Bronchial epithelial cell (primary cell): ENCODE results near the gene CACNA1D. TPM values are rescaled to one million over a fixed set of nuclear protein-coding genes. Genes with fewer than 3 reads are reported as not detected.

Experiments used
- DNase-seq: peaks from one replicate; pipeline ENCODE4 v3.0.0-alpha.2; 2010; ENCODE audit warnings: low read depth
- FAIRE-seq: peaks from 2 replicates; lab custom pipeline; 2011; peaks lifted over from hg19 to GRCh38; lab: Jason Lieb, UNC
- H3K27me3 ChIP-seq: 2 replicates; pipeline ENCODE4 v1.5.1; 2011; ENCODE audit warnings: low read length; ENCODE audit not compliant: control insufficient read depth, insufficient read depth
- H3K36me3 ChIP-seq: 2 replicates; pipeline ENCODE4 v1.5.1; 2011; ENCODE audit warnings: low read length; ENCODE audit not compliant: control insufficient read depth, insufficient read depth
- H3K4me3 ChIP-seq: 2 replicates; pipeline ENCODE4 v1.5.1; 2011; ENCODE audit warnings: mild to moderate bottlenecking, low read depth, low read length, control low read depth
- CTCF ChIP-seq: IDR thresholded peaks from 2 replicates; pipeline ENCODE4 v1.5.1; 2011; ENCODE audit warnings: mild to moderate bottlenecking, moderate library complexity, low read length, control low read depth, inconsistent platforms; ENCODE audit not compliant: insufficient read depth, severe bottlenecking
- total RNA-seq: library from RNA; depleted of rRNA; stranded (reverse); fragments of >200 nt; gene quantifications from 2 replicates; pipeline ENCODE4 v1.2.1, GENCODE V29; 2014

Gene CACNA1D
- total RNA-seq, 1 donor from 2014 or later = 0.26 TPM

GRCh38 chr3:53811143-53811927 lies 316.9 kb downstream of the CACNA1D start:
- Histone ChIP-seq H3K36me3 (no peaks in the 10 kb centered on the region), H3K4me3 (no peak overlapping the region), H3K27me3 (peaks cover 3% of the 10 kb centered on the region)
- FAIRE-seq = no peak
- no peak for DNase-seq
- no peak for TF ChIP-seq CTCF

- FAIRE-seq = no peak
- TF ChIP-seq CTCF = peak; percentile 5
These were observed 318.0 kb downstream of the CACNA1D start for GRCh38 chr3:53812434-53812833.

GRCh38 chr3:53813229-53813628 lies 318.8 kb downstream of the CACNA1D start:
- FAIRE-seq (no peak), DNase-seq (no peak)
- TF ChIP-seq CTCF = no peak
- H3K27me3 ChIP-seq = no peaks in the 10 kb centered on the region
- H3K4me3 ChIP-seq = no peak overlapping the region
- H3K36me3 ChIP-seq = no peaks in the 10 kb centered on the region

More at GRCh38 chr3:53812434-53812833, 318.0 kb downstream of the CACNA1D start:
- no peak for DNase-seq
- Histone ChIP-seq H3K36me3 (no peaks in the 10 kb centered on the region), H3K4me3 (no peak overlapping the region), H3K27me3 (peaks cover under 1% of the 10 kb centered on the region)

- Histone ChIP-seq H3K4me3 (no peak overlapping the region), H3K27me3 (no peaks in the 10 kb centered on the region), H3K36me3 (no peaks in the 10 kb centered on the region)
- TF ChIP-seq CTCF = no peak
- no peak for DNase-seq
- no peak for FAIRE-seq
These were observed 319.5 kb downstream of the CACNA1D start for GRCh38 chr3:53813876-53814275.

- DNase-seq (no peak), FAIRE-seq (no peak)
- TF ChIP-seq CTCF = no peak
- no peak overlapping the region for H3K4me3 ChIP-seq
- H3K27me3 ChIP-seq = peaks cover 2% of the 10 kb centered on the region
- H3K36me3 ChIP-seq = no peaks in the 10 kb centered on the region
These were observed 320.7 kb downstream of the CACNA1D start for GRCh38 chr3:53815067-53815466.
